ENCODE results near the gene URAD. TPM values are rescaled to one million over a fixed set of nuclear protein-coding genes. Genes with fewer than 3 reads are reported as not detected.
A peak's percentile ranks its signal among the peaks of the same experiment; 100 is the strongest.

Gene URAD
- total and polyA plus RNA-seq, 12 donors: not detected

DNA sequence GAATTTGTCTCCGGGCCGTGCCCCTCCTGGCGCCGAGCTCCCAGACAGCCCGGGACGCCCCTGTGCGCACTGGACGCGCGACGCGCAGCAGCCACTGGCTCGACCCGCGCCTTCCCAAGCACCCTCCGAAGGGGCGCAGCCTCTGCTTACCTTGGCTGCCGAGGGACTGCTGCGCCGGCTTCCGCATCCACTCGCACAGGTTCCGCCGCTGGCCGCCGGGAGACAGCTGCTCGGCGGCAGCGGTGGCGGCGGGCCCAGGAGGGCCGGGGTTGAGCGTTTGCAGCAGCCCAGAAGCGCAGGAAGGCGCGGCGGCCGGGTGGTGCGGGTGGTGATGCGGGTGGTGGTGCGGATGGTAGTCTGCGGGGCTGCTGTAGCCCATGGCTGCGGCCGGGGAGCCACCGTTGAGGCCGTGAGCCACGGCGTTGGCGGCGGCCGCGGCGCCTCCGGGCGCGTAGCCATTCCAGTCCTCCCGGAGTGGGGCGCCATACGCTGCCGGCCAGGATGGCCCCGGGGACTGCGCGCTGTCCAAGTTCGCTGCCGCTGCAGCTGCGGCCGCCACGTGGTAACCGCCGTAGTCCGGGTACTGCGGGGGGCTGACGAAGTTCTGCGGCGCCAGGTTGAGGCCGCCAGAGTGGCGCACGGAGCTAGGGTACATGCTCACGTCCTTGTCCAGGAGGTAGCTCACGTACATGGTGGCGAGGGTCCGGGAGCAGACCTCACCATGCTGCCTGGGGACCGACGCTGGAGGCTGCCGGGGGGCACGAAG, 20.0 kb downstream of the URAD start:
- Histone ChIP-seq H3K27me3 (peaks cover 83% of the 10 kb centered on the region), H3K36me3 (replicated peaks in 1 of 2) (no peaks in the 10 kb centered on the region), H3K4me3 (no peak overlapping the region), H3K4me1 (replicated peaks in 1 of 2) (no peaks in the 10 kb centered on the region), H3K9me3 (replicated peaks in 1 of 3) (no peaks in the 10 kb centered on the region), H3K27ac (no peak overlapping the region)
- no peak for TF ChIP-seq POLR2A (IDR thresholded peaks at IDR 0.05)
- TF ChIP-seq, protein P1, sequence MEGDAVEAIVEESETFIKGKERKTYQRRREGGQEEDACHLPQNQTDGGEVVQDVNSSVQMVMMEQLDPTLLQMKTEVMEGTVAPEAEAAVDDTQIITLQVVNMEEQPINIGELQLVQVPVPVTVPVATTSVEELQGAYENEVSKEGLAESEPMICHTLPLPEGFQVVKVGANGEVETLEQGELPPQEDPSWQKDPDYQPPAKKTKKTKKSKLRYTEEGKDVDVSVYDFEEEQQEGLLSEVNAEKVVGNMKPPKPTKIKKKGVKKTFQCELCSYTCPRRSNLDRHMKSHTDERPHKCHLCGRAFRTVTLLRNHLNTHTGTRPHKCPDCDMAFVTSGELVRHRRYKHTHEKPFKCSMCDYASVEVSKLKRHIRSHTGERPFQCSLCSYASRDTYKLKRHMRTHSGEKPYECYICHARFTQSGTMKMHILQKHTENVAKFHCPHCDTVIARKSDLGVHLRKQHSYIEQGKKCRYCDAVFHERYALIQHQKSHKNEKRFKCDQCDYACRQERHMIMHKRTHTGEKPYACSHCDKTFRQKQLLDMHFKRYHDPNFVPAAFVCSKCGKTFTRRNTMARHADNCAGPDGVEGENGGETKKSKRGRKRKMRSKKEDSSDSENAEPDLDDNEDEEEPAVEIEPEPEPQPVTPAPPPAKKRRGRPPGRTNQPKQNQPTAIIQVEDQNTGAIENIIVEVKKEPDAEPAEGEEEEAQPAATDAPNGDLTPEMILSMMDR (IDR thresholded peaks at IDR 0.05): no peak
- DNase-seq: no peak
- intact Hi-C loops (cut with DNase I): no loop called here
- 0 to 1% (median 0%) methylated on average over 1 to 86 of the region's 86 CpGs for WGBS, 4 donors

DNA sequence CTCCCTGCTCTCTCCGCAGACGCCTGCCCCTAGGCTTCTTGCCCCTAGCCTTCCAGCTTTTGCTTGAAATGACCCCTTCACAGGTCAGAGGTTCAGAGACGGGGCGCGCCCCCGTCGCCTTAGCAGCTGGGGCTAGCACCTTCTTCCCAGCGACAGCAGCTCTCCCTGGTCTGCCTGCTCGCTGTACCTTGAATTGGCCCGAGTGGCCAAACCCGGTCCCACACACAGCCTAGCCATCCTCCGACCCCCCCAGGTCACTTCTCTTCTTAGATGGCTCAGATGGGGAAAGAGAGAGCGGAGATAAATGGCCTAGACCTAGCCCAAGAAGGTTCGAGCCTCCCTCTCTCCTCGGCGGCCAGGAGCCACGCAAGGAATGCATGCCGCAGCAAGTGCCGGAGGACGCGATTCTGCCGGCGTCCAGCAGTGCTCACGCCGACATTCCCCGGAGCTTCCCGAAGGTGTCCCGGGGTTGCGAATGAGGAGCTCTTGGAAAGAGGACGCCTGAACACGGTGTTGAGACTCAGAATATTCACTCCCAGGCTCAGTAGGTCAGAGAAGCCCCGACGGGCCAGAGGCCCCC, 20.7 kb downstream of the URAD start:
- Histone ChIP-seq H3K36me3 (replicated peaks in 1 of 2) (no peaks in the 10 kb centered on the region), H3K27me3 (peaks cover 87% of the 10 kb centered on the region), H3K4me3 (no peak overlapping the region), H3K27ac (no peak overlapping the region), H3K4me1 (replicated peaks in 1 of 2) (no peaks in the 10 kb centered on the region), H3K9me3 (replicated peaks in 1 of 3) (no peaks in the 10 kb centered on the region)
- no peak for TF ChIP-seq POLR2A (IDR thresholded peaks at IDR 0.05)
- TF ChIP-seq, protein P1 (IDR thresholded peaks at IDR 0.05): no peak
- WGBS, 4 donors: 1 to 7% (median 2%) methylated on average over 13 to 33 of the region's 33 CpGs
- intact Hi-C loops (cut with DNase I): no loop called here
- DNase-seq: no peak

DNA sequence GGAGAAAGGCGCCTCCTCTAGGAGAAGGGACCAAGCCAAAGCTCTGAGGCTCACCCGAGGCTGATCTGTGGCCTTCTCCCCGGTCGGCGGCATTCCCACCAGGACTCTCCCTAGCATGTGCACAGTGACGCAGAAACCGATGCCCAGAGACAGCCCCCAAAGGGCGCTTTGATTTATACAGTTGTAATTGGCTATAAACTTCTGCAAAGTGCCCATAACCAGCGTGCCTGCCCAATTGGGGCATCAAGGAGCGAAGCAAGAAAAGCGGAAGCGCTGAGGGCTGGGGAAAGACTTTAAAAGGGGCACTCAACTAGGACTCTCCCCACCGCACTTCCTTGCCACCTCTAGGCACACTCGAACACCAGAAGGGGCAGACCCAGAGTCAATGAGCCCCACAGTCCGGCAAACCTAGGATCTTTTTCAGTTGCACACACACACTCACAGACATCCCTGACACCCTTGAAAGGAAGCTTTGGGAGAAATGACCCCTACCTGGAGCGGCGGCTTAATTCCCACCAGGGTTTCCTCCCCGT, 21.2 kb downstream of the URAD start:
- DNase-seq: peak in 1 of 7 donors; percentile 6
- H3K4me1 ChIP-seq (replicated peaks in 1 of 2): no peaks in the 10 kb centered on the region
- intact Hi-C loops (cut with DNase I): no loop called here
- 5 to 7% (median 6%) methylated on average over 5 to 18 of the region's 18 CpGs for WGBS, 4 donors
- H3K27ac ChIP-seq: no peak overlapping the region
- H3K4me3 ChIP-seq: no peak overlapping the region
- peaks cover 87% of the 10 kb centered on the region for H3K27me3 ChIP-seq
- H3K9me3 ChIP-seq (replicated peaks in 1 of 3): no peaks in the 10 kb centered on the region
- no peak for TF ChIP-seq POLR2A (IDR thresholded peaks at IDR 0.05)
- TF ChIP-seq, protein P1 (IDR thresholded peaks at IDR 0.05): no peak
- no peaks in the 10 kb centered on the region for H3K36me3 ChIP-seq (replicated peaks in 1 of 2)

DNA sequence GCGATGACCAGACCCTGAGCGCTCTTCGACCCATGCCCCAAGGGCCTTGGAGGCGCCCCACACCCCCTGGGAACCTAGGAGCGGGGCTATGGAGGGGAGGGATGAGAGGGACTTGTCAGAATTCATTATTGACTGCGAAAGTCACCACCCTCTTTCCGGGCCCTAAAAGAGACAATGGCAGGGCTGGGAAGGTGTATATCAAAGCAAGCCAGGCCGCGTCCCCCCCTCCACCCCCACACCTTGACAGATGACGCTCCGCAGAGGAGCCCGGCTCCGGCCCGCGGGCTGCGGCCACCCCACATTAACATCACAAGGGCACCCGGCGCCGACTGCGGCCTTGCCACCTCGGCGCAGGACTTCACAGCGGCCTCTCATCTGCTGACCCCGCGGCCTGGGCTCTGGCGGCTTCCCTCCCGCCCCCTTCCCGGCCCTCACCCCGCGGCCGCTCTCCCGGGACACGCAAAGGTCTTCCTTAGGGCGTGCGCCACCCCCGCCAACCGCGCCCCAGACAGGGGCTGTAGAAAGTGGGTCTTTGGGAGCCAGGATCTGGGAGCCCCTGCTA, 21.8 kb downstream of the URAD start:
- H3K4me1 ChIP-seq (replicated peaks in 1 of 2): no peaks in the 10 kb centered on the region
- DNase-seq: no peak
- no peaks in the 10 kb centered on the region for H3K9me3 ChIP-seq (replicated peaks in 1 of 3)
- intact Hi-C loops (cut with DNase I): no loop called here
- no peak overlapping the region for H3K4me3 ChIP-seq
- WGBS, 4 donors: 3 to 9% (median 6%) methylated on average over 15 to 38 of the region's 38 CpGs
- H3K36me3 ChIP-seq (replicated peaks in 1 of 2): no peaks in the 10 kb centered on the region
- peaks cover 84% of the 10 kb centered on the region for H3K27me3 ChIP-seq
- no peak overlapping the region for H3K27ac ChIP-seq
- TF ChIP-seq, protein P1 (IDR thresholded peaks at IDR 0.05): no peak
- no peak for TF ChIP-seq POLR2A (IDR thresholded peaks at IDR 0.05)

Data from adrenal gland (tissue), 12 donors.